A549 (cell line): ENCODE results near the gene ARX. TPM values are rescaled to one million over a fixed set of nuclear protein-coding genes. Genes with fewer than 3 reads are reported as not detected.
A peak's percentile ranks its signal among the peaks of the same experiment; 100 is the strongest.

ENCODE experiments used
- ATAC-seq, 2 experiments: fragments of 200-7000 bp in 1 of 2; fragments of >200 bp in 1 of 2; cut with Nextera tagmentation in 1 of 2; cut with Tn5 transposase in 1 of 2; 3 replicates each; pipeline versions ENCODE4 v1.8.0 to v1.9.1; 2018 to 2020; ENCODE audit warnings: mild to moderate bottlenecking in 1 of 2, moderate library complexity in 1 of 2
- CTCF ChIA-PET: fragments of 300-600 bp; sonication (Branson Sonifier 250); formaldehyde crosslinking; extraction: SDS; loops from one replicate; lab custom pipeline; 2021; ENCODE audit warnings: antibody characterized with exemption, inconsistent platforms; lab: Yijun Ruan, JAX
- POLR2A ChIA-PET: fragments of 350-600 bp; formaldehyde crosslinking; extraction: SDS; loops from one replicate; lab custom pipeline; 2021; ENCODE audit warnings: antibody characterized with exemption, inconsistent platforms; lab: Yijun Ruan, JAX
- DNase-seq, 2 experiments: peaks; one replicate each; pipeline versions ENCODE4 v3.0.0 to v3.0.0-alpha.2; 2011 to 2016; ENCODE audit warnings: low read depth in 1 of 2, low spot score in 1 of 2
- FAIRE-seq: peaks from 2 replicates; lab custom pipeline; 2011; peaks lifted over from hg19 to GRCh38; lab: Jason Lieb, UNC
- H3K27ac ChIP-seq, 2 experiments: fragments of >200 bp; sonication (Bioruptor Twin); formaldehyde crosslinking; 3 replicates each; pipeline ENCODE4 v1.5.1; 2016 to 2017
- H3K4me1 ChIP-seq: fragments of >200 bp; sonication (Bioruptor Twin); formaldehyde crosslinking; 3 replicates; pipeline ENCODE4 v1.6.1; 2016
- H3K4me2 ChIP-seq: fragments of >200 bp; sonication (Bioruptor Twin); formaldehyde crosslinking; 3 replicates; pipeline ENCODE4 v1.6.1; 2016
- H3K4me3 ChIP-seq: fragments of >200 bp; sonication (Bioruptor Twin); formaldehyde crosslinking; 3 replicates; pipeline ENCODE4 v1.5.1; 2016
- H3K9me3 ChIP-seq: fragments of >200 bp; sonication (Bioruptor Twin); formaldehyde crosslinking; 3 replicates; pipeline ENCODE4 v1.6.1; 2016
- BHLHE40 ChIP-seq: IDR thresholded peaks from 2 replicates; pipeline ENCODE4 v1.6.1; 2012; ENCODE audit warnings: low read depth, low read length, inconsistent platforms
- CBX2 ChIP-seq: fragments of 200-600 bp; sonication (generic); IDR thresholded peaks from 2 replicates; pipeline ENCODE4 v1.6.1; 2016; ENCODE audit warnings: low read depth, mild to moderate bottlenecking, borderline replicate concordance
- CBX8 ChIP-seq: fragments of 200-600 bp; sonication (generic); IDR thresholded peaks from 2 replicates; pipeline ENCODE4 v1.6.1; 2016
- CHD4 ChIP-seq: fragments of 200-600 bp; sonication (generic); IDR thresholded peaks from 2 replicates; pipeline ENCODE4 v1.6.1; 2016; ENCODE audit warnings: antibody characterized with exemption, mild to moderate bottlenecking, borderline replicate concordance
- E2F6 ChIP-seq: IDR thresholded peaks from 2 replicates; pipeline ENCODE4 v1.6.1; 2012; ENCODE audit warnings: low read depth, borderline replicate concordance
- EHF ChIP-seq: fragments of 250-450 bp; sonication (Bioruptor Pico); IDR thresholded peaks from 2 replicates; pipeline ENCODE4 v1.5.0; 2020; ENCODE audit warnings: mild to moderate bottlenecking
- GATA3 ChIP-seq: IDR thresholded peaks from 2 replicates; pipeline ENCODE4 v1.6.1; 2012; ENCODE audit warnings: borderline replicate concordance
- HEYL ChIP-seq: fragments of 250-450 bp; sonication (Bioruptor Pico); IDR thresholded peaks from 2 replicates; pipeline ENCODE4 v1.8.0; 2021; ENCODE audit warnings: mild to moderate bottlenecking, moderate library complexity
- HOXA7 ChIP-seq: fragments of 250-450 bp; sonication (Bioruptor Pico); IDR thresholded peaks from 2 replicates; pipeline ENCODE4 v1.5.0; 2020; ENCODE audit warnings: mild to moderate bottlenecking, moderate library complexity
- JUNB ChIP-seq: fragments of >200 bp; sonication (Bioruptor Twin); formaldehyde crosslinking; IDR thresholded peaks from 2 replicates; pipeline ENCODE4 v1.6.1; 2016
- KDM1A ChIP-seq: fragments of 200-600 bp; sonication (generic); IDR thresholded peaks from 2 replicates; pipeline ENCODE4 v1.6.1; 2016; ENCODE audit warnings: low read depth, mild to moderate bottlenecking
- PBX3 ChIP-seq: IDR thresholded peaks from 2 replicates; pipeline ENCODE4 v1.6.1; 2012
- POLR2A ChIP-seq: IDR thresholded peaks from 2 replicates; pipeline ENCODE4 v1.6.1; 2012; ENCODE audit warnings: mild to moderate bottlenecking, low read length
- RAD21 ChIP-seq, 2 experiments: fragments of >200 bp in 1 of 2; sonication (Bioruptor Twin) in 1 of 2; formaldehyde crosslinking in 1 of 2; IDR thresholded peaks in 1 of 2; conservative IDR thresholded peaks in 1 of 2; 2 replicates in 1 of 2; 3 replicates in 1 of 2; pipeline ENCODE4 v1.6.1; 2012 to 2018; ENCODE audit warnings: inconsistent platforms in 1 of 2
- RCOR1 ChIP-seq: fragments of 150-350 bp; IDR thresholded peaks from 2 replicates; pipeline ENCODE4 v1.6.1; 2014; ENCODE audit warnings: antibody characterized with exemption, low read length, low read depth
- TFCP2L1 ChIP-seq: fragments of 250-450 bp; sonication (Bioruptor Pico); IDR thresholded peaks from 2 replicates; pipeline ENCODE4 v1.5.0; 2021; ENCODE audit warnings: mild to moderate bottlenecking
- ZSCAN20 ChIP-seq: fragments of 250-450 bp; sonication (Bioruptor Pico); IDR thresholded peaks from 2 replicates; pipeline ENCODE4 v1.8.0; 2022; ENCODE audit warnings: mild to moderate bottlenecking, moderate library complexity
- WGBS: methylation state at CpG from one replicate; pipeline ENCODE4 v1.1.6; 2017; ENCODE audit errors: missing lambda C conversion rate; 5-methylcytosine and 5-hydroxymethylcytosine counted together
- polyA minus RNA-seq: library from RNA; depleted of rRNA, polyadenylated mRNA; stranded (reverse); fragments of >200 nt; gene quantifications from 2 replicates; pipeline ENCODE4 v1.2.3, GENCODE V29; 2011; rRNA and poly(A)+ RNA removed
- polyA plus RNA-seq, 4 experiments: library from polyadenylated mRNA; depleted of rRNA in 3 of 4; stranded (reverse); fragments of >200 nt; fragmentation: RNase III in 1 of 4; extraction: RNeasy Plus Mini Kit Qiagen cat#74134 plus additional on column Dnase treatment in 1 of 4; gene quantifications; 2 replicates in 3 of 4; 3 replicates in 1 of 4; pipeline ENCODE4 v1.2.3, GENCODE V29; 2011 to 2017
- TF ChIP-seq, protein P1 (sequence below): IDR thresholded peaks from 2 replicates; pipeline ENCODE4 v1.6.1; 2012

ARX gene
- 0.63 and 1.00 TPM in 2 replicates for polyA plus RNA-seq (2011; rRNA removed)
- polyA plus RNA-seq (2012; cell fraction: cytosol; rRNA removed): 1.0 and 1.1 TPM in 2 replicates
- polyA plus RNA-seq (2012; cell fraction: nucleus; rRNA removed): 1.0 and 1.7 TPM in 2 replicates
- polyA plus RNA-seq (2017; fragmentation: RNase III; extraction: RNeasy Plus Mini Kit Qiagen cat#74134 plus additional on column Dnase treatment): 0.21 to 0.46 TPM (median 0.40 TPM) in 3 replicates
- polyA minus RNA-seq: 0.19 and 0.21 TPM in 2 replicates

DNA sequence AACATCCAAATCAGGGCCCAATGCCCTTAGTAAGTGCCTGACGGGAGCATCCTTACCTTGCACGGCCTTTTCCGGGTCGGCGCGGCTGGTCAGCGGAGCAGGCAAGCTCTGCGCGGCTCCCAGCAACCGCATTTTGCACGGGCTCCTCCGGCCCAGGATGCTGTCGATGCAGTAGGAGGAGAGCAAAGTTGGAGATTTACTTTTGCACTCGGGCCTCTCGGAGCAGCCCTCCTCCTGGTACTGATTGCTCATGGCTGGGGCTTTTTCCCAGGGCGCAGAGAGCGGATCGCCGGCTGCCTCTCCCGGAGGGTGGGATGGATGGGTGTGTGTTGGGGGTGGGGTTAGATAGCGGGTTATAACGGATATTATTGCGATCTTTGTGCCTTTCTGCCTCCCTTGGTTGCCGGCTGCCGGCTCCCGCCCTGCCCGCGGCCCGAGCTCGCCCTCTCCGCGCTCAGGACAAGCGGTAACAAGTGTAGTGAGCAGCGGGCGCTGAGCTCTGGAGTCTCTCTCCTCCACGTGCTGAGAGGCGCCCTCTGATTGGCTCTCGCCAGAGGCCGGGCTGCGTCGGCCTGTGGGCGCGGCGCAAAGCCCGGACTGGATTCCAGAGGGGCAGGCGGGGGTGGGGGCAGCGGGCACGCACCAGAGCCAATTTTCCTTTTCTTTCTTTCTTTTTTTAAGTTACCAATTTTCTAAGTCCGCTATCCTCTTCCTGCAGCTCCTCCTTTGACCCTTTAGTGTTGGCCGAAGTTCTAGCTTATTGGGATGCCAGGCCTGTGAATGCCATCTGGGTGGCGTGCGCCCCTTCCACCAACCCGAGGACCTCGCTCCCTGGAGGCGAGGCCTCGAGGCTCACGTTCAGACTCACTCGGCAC, at the start of gene ARX:
Gene ARX, minus strand, starts transcription at position 480 of the 875 bp plus-strand sequence. Its CDS starts 228 bp downstream, at position 252.
- CTCF ChIA-PET: interaction anchor here (1.0 to 2.0 kb wide), 4 partner anchors 10 to 644 kb away, joined by 3 to 8 read pairs (median 5); no protein-coding TSS in a partner anchor

GRCh38 chrX:25059273-25059672, 43.5 kb upstream of the ARX start:
- no peak overlapping the region for H3K27ac ChIP-seq
- 47% methylated on average over 5 of the region's 5 CpGs for WGBS

More for the DNA sequence above, at the start of gene ARX:
- 76% methylated on average over 35 of the region's 58 CpGs for WGBS
- Histone ChIP-seq H3K4me1 (peaks cover 13% of the 10 kb centered on the region), H3K4me3 (no peak within 1 kb of the TSS), H3K4me2 (peak within 1 kb of the TSS; percentile 37; the same call in 2 of the 3 replicates), H3K27ac (no peak within 1 kb of the TSS), H3K9me3 (no peaks in the 10 kb centered on the region)
- peak; percentile 43 to 57 for DNase-seq
- POLR2A ChIA-PET: no interaction called here
- ATAC-seq: peak in 1 of 2 experiments; percentile 59; a peak in 4 of 6 replicates
- no peak for TF ChIP-seq ZSCAN20 (CRISPR knock-in tag)
- TF ChIP-seq TFCP2L1 (CRISPR knock-in tag): no peak
- TF ChIP-seq HOXA7 (CRISPR knock-in tag): no peak
- TF ChIP-seq RAD21 (conservative IDR thresholded peaks at IDR 0.05 in 1 of 2, IDR thresholded peaks at IDR 0.05 in 1 of 2): no peak
- TF ChIP-seq E2F6: peak; percentile 64; the same call in 1 of the 2 replicates
- TF ChIP-seq CHD4: no peak
- no peak for TF ChIP-seq POLR2A
- no peak for TF ChIP-seq CBX8
- TF ChIP-seq CBX2: no peak
- TF ChIP-seq, protein P1, sequence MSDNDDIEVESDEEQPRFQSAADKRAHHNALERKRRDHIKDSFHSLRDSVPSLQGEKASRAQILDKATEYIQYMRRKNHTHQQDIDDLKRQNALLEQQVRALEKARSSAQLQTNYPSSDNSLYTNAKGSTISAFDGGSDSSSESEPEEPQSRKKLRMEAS: peak; percentile 54; the same call in 1 of the 2 replicates
- no peak for FAIRE-seq

GRCh38 chrX:25052798-25053534, 37.2 kb upstream of the ARX start:
- CTCF ChIA-PET: no interaction called here
- peak in 1 of 2 experiments; percentile 2 for DNase-seq
- Histone ChIP-seq H3K4me3 (no peak overlapping the region), H3K4me1 (no peaks in the 10 kb centered on the region), H3K9me3 (no peaks in the 10 kb centered on the region), H3K27ac (no peak overlapping the region), H3K4me2 (no peak overlapping the region)
- FAIRE-seq: peak; percentile 59
- TF ChIP-seq GATA3 (no peak), PBX3 (no peak), HOXA7 (CRISPR knock-in tag) (no peak), HEYL (CRISPR knock-in tag) (no peak), RCOR1 (no peak), BHLHE40 (no peak), EHF (no peak)
- POLR2A ChIA-PET: no interaction called here
- 54% methylated on average over 4 of the region's 4 CpGs for WGBS
- ATAC-seq: no peak

More at GRCh38 chrX:25059273-25059672, 43.5 kb upstream of the ARX start:
- Histone ChIP-seq H3K4me2 (no peak overlapping the region), H3K9me3 (no peaks in the 10 kb centered on the region)
- POLR2A ChIA-PET: no interaction called here
- CTCF ChIA-PET: no interaction called here
- FAIRE-seq: no peak
- ATAC-seq: no peak
- no peak for TF ChIP-seq KDM1A
- no peak for TF ChIP-seq HEYL (CRISPR knock-in tag)
- no peak for TF ChIP-seq JUNB
- TF ChIP-seq, all 56 proteins: peak for 0
- no peak overlapping the region for H3K4me3 ChIP-seq
- H3K4me1 ChIP-seq: no peaks in the 10 kb centered on the region
- no peak for DNase-seq
